ENCODE data around the gene LAMC1.

The LAMC1 gene

DNA sequence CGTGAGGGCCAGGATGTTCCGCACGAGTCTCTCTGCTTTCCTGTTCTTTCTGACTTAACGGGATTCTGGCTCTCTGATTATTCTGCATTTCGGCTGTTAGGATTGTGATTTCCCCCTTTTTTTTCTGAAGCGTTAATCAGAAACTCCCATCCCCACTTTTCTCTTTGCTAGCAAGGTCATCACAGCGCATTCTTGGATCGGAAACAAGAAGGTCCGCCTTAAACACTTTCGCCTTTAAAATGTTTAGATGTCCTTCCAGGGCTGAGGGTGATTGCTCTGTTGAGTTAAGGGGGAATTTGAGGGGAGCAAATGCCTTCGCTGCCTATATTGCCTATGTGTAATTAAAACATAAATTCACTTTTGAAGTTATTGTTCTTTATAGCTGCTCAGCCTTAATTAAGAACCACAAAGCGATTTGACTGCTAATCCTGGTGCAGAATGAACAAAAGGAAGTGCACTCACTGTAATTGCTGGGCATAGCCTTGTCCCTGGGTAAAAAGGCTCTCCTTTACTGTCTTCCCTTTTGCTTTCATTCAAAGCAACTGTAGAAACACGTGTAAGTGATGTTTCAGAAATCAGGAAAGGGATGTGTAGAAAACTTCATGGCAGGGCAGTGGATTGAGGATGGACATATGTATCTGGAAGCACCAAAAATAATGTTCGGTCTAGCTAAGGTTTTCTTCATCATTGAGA is 1.2 kb downstream of the LAMC1 start:
- H3K27ac ChIP-seq (ENCODE audit: extremely low read depth, low read depth, low read length), result peak overlapping the region; percentile 96
- H3K9me3 ChIP-seq (ENCODE audit: control insufficient read depth, insufficient read depth, low read depth, low read length), result no peaks in the 10 kb centered on the region
- peaks cover 0 to 4% of the 10 kb centered on the region in 2 experiments; a peak in 1 of 3 replicates for H3K36me3 ChIP-seq (ENCODE audit: control insufficient read depth in 2 of 2, insufficient read depth in 1 of 2, low read length in 2 of 2)
- peaks cover 22% of the 10 kb centered on the region; the same call in 1 of the 2 replicates for H3K4me1 ChIP-seq (ENCODE audit: control insufficient read depth, insufficient read depth, low read length)
- H3K4me3 ChIP-seq (ENCODE audit: low read depth, low read length), result peak overlapping the region; percentile 80
- TF ChIP-seq ZFHX2 (tag by site-specific recombination; conservative IDR thresholded peaks at IDR 0.05), result no peak
- peak; percentile 92 for TF ChIP-seq PRDM4 (tag by site-specific recombination; IDR thresholded peaks at IDR 0.05)
- peak; percentile 76 for TF ChIP-seq PRDM1 (tag by site-specific recombination; IDR thresholded peaks at IDR 0.05)
- no peak for TF ChIP-seq ZNF292 (tag by site-specific recombination; IDR thresholded peaks at IDR 0.05; ENCODE audit: borderline replicate concordance, low read depth)
- peak; percentile 44; the same call in 1 of the 2 replicates for TF ChIP-seq SP7 (tag by site-specific recombination; IDR thresholded peaks at IDR 0.05)
- TF ChIP-seq OSR2 (tag by site-specific recombination; IDR thresholded peaks at IDR 0.05), result 0 out of 2 replicates have a peak, but pooled peaks have one; percentile 2
- no peak for TF ChIP-seq ZNF16 (tag by site-specific recombination; IDR thresholded peaks at IDR 0.05; ENCODE audit: low read depth)
- TF ChIP-seq IKZF3 (tag by site-specific recombination; IDR thresholded peaks at IDR 0.05), result peak; percentile 43; the same call in 1 of the 2 replicates
- no peak for TF ChIP-seq ZBTB7A (tag by site-specific recombination; IDR thresholded peaks at IDR 0.05; ENCODE audit: low read depth)
- no peak for TF ChIP-seq ZNF529 (tag by site-specific recombination; IDR thresholded peaks at IDR 0.05; ENCODE audit: insufficient replicate concordance)
- TF ChIP-seq ZFP69B (tag by site-specific recombination; IDR thresholded peaks at IDR 0.05), result no peak
- TF ChIP-seq ZNF560 (tag by site-specific recombination; IDR thresholded peaks at IDR 0.05; ENCODE audit: borderline replicate concordance), result no peak
- no peak for TF ChIP-seq ZNF571 (tag by site-specific recombination; IDR thresholded peaks at IDR 0.05)
- peak; percentile 45 for TF ChIP-seq FEZF1 (tag by site-specific recombination; IDR thresholded peaks at IDR 0.05)
- no peak for TF ChIP-seq SCRT1 (tag by site-specific recombination; IDR thresholded peaks at IDR 0.05; ENCODE audit: borderline replicate concordance)
- 0 out of 2 replicates have a peak, but pooled peaks have one; percentile 15 for TF ChIP-seq ZNF600 (tag by site-specific recombination; IDR thresholded peaks at IDR 0.05)
- 0 out of 2 replicates have a peak, but pooled peaks have one; percentile 16 for TF ChIP-seq PRDM6 (tag by site-specific recombination; IDR thresholded peaks at IDR 0.05)
- TF ChIP-seq ZNF324 (tag by site-specific recombination; IDR thresholded peaks at IDR 0.05), result no peak
- no peak for TF ChIP-seq ZNF654 (tag by site-specific recombination; IDR thresholded peaks at IDR 0.05; ENCODE audit: low read depth)
- no peak for TF ChIP-seq ZNF175 (tag by site-specific recombination; IDR thresholded peaks at IDR 0.05)
- no peak for TF ChIP-seq ZNF404 (tag by site-specific recombination; IDR thresholded peaks at IDR 0.05)
- no peak for TF ChIP-seq ZBTB21 (tag by site-specific recombination; IDR thresholded peaks at IDR 0.05)
- TF ChIP-seq ZNF133 (tag by site-specific recombination; IDR thresholded peaks at IDR 0.05), result no peak
- TF ChIP-seq ZBTB17 (tag by site-specific recombination; IDR thresholded peaks at IDR 0.05), result peak; percentile 83
- peak; percentile 44 for TF ChIP-seq ZNF366 (tag by site-specific recombination; conservative IDR thresholded peaks at IDR 0.05)
- no peak for TF ChIP-seq ZNF248 (tag by site-specific recombination; IDR thresholded peaks at IDR 0.05)
- TF ChIP-seq ZNF558 (tag by site-specific recombination; IDR thresholded peaks at IDR 0.05), result no peak
- CTCF ChIA-PET, result interaction anchor here (0.9 to 2.4 kb wide), 5 partner anchors 56 to 119 kb away, joined by 3 to 17 read pairs (median 3); no protein-coding TSS in a partner anchor
- POLR2A ChIA-PET, result interaction anchor here (0.7 to 1.9 kb wide), 6 partner anchors 27 to 227 kb away, joined by 3 to 5 read pairs (median 4); no protein-coding TSS in a partner anchor

All from HEK293 (cell line).